Osteocyte (in vitro differentiated cells): Measurements from ENCODE around the gene TMEM178B. TPM values are rescaled to one million over a fixed set of nuclear protein-coding genes. Genes with fewer than 3 reads are reported as not detected.

ENCODE experiments used
- DNase-seq: peaks from one replicate; pipeline ENCODE4 v3.0.0; 2021; ENCODE audit warnings: mixed read lengths; ENCODE audit not compliant: unreplicated experiment; ENCODE audit errors: extremely low spot score
- H3K27ac Mint-ChIP-seq: one replicate; pipeline ENCODE4 v1.8.0; 2021; ENCODE audit warnings: mild to moderate bottlenecking, mixed read lengths; ENCODE audit not compliant: unreplicated experiment
- H3K27me3 Mint-ChIP-seq: one replicate; pipeline ENCODE4 v1.8.0; 2021; ENCODE audit warnings: mixed read lengths; ENCODE audit not compliant: unreplicated experiment
- H3K36me3 Mint-ChIP-seq: one replicate; pipeline ENCODE4 v1.8.0; 2021; ENCODE audit warnings: mixed read lengths; ENCODE audit not compliant: unreplicated experiment
- H3K4me1 Mint-ChIP-seq: one replicate; pipeline ENCODE4 v1.8.0; 2021; ENCODE audit warnings: mixed read lengths; ENCODE audit not compliant: unreplicated experiment
- H3K4me3 Mint-ChIP-seq: one replicate; pipeline ENCODE4 v1.8.0; 2021; ENCODE audit warnings: mild to moderate bottlenecking, moderate library complexity, mixed read lengths; ENCODE audit not compliant: unreplicated experiment
- H3K9me3 Mint-ChIP-seq: one replicate; pipeline ENCODE4 v1.8.0; 2021; ENCODE audit warnings: mixed read lengths; ENCODE audit not compliant: unreplicated experiment
- total RNA-seq: library from RNA; stranded (reverse); gene quantifications from 2 replicates; pipeline ENCODE4 v1.2.1, GENCODE V29; 2021
- TF ChIP-seq, protein P1 (sequence below): fragments of 200-600 bp; sonication (generic); IDR thresholded peaks from 2 replicates; pipeline ENCODE4 v1.5.0; 2021; ENCODE audit warnings: antibody characterized with exemption, mild to moderate bottlenecking, moderate library complexity

Gene TMEM178B
- total RNA-seq, 1 donor from 2014 or later: 0.70 TPM

DNA sequence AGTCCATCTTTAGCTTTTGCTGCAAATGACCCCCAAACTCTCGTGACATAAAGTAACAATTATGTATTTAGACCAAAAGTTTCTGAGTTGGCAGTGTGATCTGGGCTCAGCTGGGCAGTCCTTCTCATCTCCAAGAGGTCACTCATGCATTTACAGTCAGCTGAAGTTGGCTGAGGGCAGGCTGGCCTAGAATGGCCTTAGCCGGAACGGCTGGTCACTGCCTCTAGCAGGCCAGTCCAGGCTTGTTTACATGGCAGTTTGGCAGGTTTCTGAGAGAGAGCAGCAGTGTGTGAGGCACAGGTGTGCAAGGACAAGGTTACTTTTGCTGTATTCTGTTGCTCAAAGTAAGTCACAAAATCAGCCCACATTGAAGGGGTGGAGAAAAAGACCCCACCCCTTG, 277.3 kb downstream of the TMEM178B start:
- H3K27me3 Mint-ChIP-seq: peaks cover 26% of the 10 kb centered on the region
- H3K36me3 Mint-ChIP-seq: no peaks in the 10 kb centered on the region
- no peak overlapping the region for H3K27ac Mint-ChIP-seq
- TF ChIP-seq, protein P1, sequence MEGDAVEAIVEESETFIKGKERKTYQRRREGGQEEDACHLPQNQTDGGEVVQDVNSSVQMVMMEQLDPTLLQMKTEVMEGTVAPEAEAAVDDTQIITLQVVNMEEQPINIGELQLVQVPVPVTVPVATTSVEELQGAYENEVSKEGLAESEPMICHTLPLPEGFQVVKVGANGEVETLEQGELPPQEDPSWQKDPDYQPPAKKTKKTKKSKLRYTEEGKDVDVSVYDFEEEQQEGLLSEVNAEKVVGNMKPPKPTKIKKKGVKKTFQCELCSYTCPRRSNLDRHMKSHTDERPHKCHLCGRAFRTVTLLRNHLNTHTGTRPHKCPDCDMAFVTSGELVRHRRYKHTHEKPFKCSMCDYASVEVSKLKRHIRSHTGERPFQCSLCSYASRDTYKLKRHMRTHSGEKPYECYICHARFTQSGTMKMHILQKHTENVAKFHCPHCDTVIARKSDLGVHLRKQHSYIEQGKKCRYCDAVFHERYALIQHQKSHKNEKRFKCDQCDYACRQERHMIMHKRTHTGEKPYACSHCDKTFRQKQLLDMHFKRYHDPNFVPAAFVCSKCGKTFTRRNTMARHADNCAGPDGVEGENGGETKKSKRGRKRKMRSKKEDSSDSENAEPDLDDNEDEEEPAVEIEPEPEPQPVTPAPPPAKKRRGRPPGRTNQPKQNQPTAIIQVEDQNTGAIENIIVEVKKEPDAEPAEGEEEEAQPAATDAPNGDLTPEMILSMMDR: no peak
- DNase-seq: no peak
- no peaks in the 10 kb centered on the region for H3K9me3 Mint-ChIP-seq
- no peak overlapping the region for H3K4me3 Mint-ChIP-seq
- peaks cover 11% of the 10 kb centered on the region for H3K4me1 Mint-ChIP-seq

DNA sequence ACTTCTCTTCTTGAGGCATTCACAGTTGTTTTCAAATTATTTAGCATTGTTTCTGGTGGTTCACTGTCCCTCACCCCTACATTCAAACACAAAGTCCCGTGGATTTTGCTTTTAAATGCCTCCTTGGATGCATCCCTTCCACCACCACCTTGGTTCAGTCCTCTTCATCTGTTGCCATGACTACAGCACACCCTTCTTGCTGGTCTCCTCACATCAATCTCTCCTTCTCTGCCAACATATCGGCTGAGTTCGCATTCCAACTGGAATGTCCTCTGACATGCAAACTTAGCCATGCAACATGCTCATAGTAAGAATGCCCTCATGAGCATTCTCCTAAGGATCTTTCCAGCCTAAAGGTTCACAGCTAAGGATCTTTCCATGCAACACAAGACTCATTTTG, 279.1 kb downstream of the TMEM178B start:
- DNase-seq: no peak
- Mint-ChIP-seq H3K4me3 (no peak overlapping the region), H3K27me3 (peaks cover 21% of the 10 kb centered on the region), H3K4me1 (peaks cover 11% of the 10 kb centered on the region), H3K36me3 (no peaks in the 10 kb centered on the region), H3K27ac (no peak overlapping the region), H3K9me3 (no peaks in the 10 kb centered on the region)
- TF ChIP-seq, protein P1: no peak

DNA sequence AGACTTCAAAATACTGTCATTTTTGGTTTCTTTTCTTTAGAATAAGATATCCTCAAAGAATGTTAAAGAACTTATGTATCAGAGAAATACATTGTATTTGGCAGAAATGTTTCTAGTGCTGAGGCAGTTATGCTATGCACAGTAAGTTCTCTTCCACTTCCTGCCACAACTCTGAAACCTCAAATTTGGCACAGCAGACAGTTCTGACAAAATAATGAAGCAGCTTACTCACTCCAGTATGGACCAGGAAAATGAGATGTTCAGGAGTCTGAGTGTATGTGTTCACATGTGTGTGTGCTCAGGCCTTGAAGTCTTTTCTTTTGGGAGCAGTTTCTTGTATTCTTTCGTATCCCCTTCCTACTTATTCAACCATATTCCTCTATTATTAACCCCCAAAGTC, 280.4 kb downstream of the TMEM178B start:
- H3K36me3 Mint-ChIP-seq: no peaks in the 10 kb centered on the region
- no peaks in the 10 kb centered on the region for H3K9me3 Mint-ChIP-seq
- no peak for DNase-seq
- no peak overlapping the region for H3K27ac Mint-ChIP-seq
- H3K27me3 Mint-ChIP-seq: peaks cover 12% of the 10 kb centered on the region
- TF ChIP-seq, protein P1: no peak
- H3K4me1 Mint-ChIP-seq: peaks cover 11% of the 10 kb centered on the region
- no peak overlapping the region for H3K4me3 Mint-ChIP-seq

DNA sequence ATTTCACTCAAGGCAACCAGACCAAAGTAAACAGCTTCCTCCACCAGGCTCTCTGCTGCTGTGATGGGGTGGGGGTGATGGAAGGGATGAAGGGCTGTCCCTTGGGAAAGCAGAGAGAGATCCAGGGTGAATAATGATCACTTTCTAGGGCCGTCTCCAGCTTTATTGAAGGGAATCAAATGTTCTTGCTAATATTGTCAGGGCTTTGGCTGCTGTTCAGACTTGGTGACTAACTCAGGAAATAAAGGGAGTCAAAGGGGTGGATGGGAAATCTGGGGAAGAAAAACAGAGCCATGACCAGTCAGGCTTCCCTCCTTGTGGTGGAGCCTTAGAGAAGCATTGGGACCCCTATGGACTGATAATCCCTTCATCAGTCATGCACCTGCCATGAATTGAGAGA, 281.2 kb downstream of the TMEM178B start:
- Mint-ChIP-seq H3K27me3 (peaks cover 12% of the 10 kb centered on the region), H3K27ac (peak overlapping the region; percentile 3), H3K36me3 (no peaks in the 10 kb centered on the region), H3K4me1 (peaks cover 11% of the 10 kb centered on the region), H3K9me3 (no peaks in the 10 kb centered on the region), H3K4me3 (no peak overlapping the region)
- TF ChIP-seq, protein P1: no peak
- DNase-seq: no peak

GRCh38 chr7:141356161-141356560, 282.3 kb downstream of the TMEM178B start:
- H3K27me3 Mint-ChIP-seq: peaks cover 12% of the 10 kb centered on the region
- no peak for DNase-seq
- no peaks in the 10 kb centered on the region for H3K9me3 Mint-ChIP-seq
- H3K27ac Mint-ChIP-seq: peak overlapping the region; percentile 6
- H3K4me1 Mint-ChIP-seq: peaks cover 13% of the 10 kb centered on the region
- TF ChIP-seq, protein P1: no peak
- H3K36me3 Mint-ChIP-seq: no peaks in the 10 kb centered on the region
- H3K4me3 Mint-ChIP-seq: no peak overlapping the region
